ENCODE measurements around the gene REX1BD.

- TF ChIP-seq JUN (IDR thresholded peaks at IDR 0.05; ENCODE audit: borderline replicate concordance, insufficient read depth, insufficient read length, low read depth) = no peak
- TF ChIP-seq EZH2 (IDR thresholded peaks at IDR 0.05; ENCODE audit: borderline replicate concordance, low read depth, low read length, severe bottlenecking) = no peak
- no peak for TF ChIP-seq CTCF (IDR thresholded peaks at IDR 0.05; ENCODE audit: extremely low read depth in 1 of 2, insufficient read depth in 1 of 2, low read depth in 1 of 2, low read length in 2 of 2)
- no peak for TF ChIP-seq POLR2A (IDR thresholded peaks at IDR 0.05; ENCODE audit: low read depth, low read length)
- TF ChIP-seq MAX (IDR thresholded peaks at IDR 0.05; ENCODE audit: insufficient read depth, insufficient read length) = no peak
Observed at GRCh38 chr19:18587561-18587960, 1.0 kb upstream of the REX1BD start.
